GM19452 (cell line): ENCODE measurements around the gene CREB1.

Experiments used
- ATAC-seq: cut with Tn5 transposase; IDR thresholded peaks from one replicate; pipeline ENCODE4 v1.9.1; 2021; ENCODE audit not compliant: unreplicated experiment

Gene CREB1

DNA sequence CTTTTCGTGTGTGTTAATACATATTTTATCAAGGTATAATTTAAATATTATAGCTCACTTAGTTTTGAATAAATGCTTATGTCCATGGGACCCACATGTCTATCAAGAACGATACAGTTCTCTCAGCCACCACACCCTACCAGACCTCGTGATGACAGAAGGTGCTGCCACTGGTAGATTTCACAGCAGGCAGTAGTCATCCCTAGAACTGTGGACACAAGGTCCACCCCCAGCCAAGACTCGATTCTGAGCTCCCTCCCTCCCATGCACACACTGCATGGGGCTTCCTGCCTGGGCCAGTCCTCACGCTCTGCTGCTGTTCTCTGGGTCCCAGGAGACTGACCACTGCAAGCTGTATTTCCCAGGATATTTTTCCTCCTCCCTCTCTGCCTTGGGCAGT lies 26.5 kb upstream of the CREB1 start:
- peak; percentile 60 for ATAC-seq

DNA sequence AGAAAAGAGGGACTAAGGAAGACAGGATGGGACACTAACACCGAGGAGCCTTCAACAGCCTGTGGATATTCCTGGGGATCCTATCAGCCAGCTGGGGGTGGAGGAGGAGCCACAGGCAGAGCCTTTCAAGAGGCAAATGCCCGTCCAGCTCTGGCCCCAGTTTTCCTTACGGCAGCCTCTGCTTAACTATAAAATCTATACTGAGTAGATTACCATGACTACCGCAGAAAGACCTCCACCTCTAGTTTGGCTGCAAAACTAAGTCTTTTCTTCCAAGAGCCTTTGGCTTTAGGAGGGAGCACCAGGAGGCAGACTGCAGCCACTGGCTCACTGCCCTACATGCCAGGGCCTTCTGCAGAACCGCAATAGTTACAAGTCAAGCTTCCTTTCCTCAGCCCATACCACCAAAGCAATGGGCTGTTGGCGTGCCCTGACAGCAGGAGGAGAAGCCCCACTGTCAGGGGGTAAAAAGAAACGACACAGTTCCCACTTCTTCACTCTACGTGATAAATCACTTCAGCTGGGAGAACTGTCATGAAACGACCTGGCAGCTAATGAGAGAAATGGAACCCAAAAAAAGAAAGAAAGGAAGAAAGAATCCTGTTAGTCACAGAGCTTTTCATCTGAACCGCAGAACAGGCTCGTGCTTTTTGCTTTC lies 25.1 kb upstream of the CREB1 start:
- no peak for ATAC-seq

DNA sequence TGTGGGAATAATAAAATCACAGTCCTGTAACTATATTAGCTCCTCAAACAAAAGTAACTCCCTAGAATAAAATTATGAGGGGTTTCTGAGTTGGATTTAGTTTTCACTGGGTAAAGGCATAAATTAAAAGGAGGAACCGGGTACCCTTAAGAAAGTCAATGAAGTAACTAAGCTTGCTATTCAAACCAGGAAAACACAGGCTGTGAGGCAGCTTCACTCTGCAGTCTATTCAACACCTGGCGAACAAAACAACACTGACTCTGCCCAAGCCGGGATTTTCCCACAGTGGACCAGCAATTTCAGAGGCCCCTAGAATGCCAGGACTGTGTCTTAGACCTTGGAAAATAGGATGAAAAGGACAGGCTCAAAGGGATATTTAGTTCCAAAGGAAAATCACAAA lies 24.6 kb upstream of the CREB1 start:
- ATAC-seq = no peak

DNA sequence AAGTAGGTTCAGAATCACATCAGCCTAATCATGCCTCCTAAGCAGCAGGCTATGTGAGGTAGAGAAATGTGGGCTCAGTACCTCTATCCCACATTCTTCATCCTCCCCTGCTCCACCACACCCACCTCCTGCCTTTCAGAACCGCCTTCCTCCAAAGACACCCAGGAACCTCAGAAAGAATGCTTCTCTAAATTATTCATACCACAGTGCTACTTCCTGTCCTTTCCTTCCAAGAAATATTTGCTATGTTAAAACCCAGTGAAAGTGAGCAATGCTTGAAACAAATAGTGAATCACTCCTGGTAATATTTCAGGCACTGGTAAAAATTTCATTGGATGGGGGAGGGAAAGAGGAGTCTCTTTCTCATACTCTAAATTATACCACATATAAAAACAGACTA lies 24.0 kb upstream of the CREB1 start:
- no peak for ATAC-seq

DNA sequence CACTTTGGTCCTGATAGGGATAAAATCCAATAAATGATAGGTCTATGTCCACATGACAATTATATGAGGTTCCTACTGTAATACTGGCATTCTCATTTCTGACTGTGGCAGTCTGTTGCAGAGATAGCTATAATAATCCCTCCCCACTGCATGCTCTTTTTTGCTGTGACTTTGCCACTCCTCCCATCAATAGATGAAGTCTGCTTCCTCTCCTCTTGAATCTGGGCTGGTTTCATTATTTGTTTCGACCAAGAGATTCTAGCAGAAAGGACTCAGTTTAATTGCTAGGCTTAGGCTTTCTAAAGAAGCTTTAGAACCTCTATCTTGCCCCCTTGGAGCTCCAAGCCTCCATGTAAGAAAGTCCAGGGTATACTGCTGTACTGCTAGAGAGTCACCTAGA lies 23.3 kb upstream of the CREB1 start:
- ATAC-seq = no peak

DNA sequence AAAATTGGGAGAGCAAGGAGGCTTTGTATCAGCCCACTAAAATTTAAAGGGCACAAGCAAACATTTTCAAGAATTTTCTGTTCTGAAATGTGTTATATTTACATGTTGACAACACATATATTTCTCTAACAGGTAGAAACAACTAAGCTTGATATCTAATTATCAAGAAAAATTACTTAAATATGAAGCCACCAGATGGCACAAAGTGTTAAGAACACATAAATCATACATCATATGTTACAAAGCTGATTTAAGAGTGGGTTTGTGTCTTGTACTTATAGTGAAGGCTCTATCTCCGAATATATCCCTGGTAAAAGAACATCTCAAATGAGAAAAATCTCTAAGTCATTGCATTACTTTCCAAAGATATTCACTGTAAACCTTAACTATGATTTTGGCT lies 19.6 kb upstream of the CREB1 start:
- no peak for ATAC-seq

DNA sequence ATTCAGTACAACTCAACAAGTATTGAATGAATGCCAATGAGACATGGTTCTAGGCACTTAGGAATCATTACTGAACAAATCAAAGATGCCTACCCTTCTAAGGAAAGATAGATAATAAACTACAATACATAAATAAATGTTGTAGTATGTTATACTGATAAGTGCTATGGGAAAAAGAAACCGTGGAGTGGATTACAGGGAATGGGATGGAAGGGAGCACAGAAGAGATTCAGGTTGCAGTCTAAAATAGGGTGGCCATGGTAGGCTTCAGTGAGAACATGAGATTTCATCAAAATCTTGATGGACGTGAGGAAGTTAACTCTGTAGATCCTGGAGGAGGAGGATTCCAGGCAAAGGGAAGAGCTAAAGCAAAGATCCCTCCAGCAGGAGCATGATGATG lies 17.9 kb upstream of the CREB1 start:
- ATAC-seq = no peak

DNA sequence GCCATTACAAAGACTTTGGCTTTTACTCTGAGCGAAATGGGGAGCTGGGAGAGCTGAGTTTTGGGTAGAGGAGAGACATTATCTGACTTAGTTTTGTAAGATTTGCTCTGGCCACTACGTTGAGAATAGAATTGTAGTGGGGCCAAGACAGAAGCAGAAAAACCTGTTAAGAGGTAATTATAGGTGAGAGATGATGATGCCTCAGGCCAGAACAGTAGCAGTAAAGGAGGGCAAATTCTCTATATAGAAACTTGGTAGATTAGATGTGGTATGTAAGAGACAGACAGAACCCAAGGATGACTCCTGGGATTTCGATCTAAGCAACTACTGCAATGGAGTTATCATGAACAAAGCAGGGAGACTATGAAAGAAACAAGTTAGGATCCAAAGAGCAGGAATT lies 17.4 kb upstream of the CREB1 start:
- ATAC-seq = no peak

DNA sequence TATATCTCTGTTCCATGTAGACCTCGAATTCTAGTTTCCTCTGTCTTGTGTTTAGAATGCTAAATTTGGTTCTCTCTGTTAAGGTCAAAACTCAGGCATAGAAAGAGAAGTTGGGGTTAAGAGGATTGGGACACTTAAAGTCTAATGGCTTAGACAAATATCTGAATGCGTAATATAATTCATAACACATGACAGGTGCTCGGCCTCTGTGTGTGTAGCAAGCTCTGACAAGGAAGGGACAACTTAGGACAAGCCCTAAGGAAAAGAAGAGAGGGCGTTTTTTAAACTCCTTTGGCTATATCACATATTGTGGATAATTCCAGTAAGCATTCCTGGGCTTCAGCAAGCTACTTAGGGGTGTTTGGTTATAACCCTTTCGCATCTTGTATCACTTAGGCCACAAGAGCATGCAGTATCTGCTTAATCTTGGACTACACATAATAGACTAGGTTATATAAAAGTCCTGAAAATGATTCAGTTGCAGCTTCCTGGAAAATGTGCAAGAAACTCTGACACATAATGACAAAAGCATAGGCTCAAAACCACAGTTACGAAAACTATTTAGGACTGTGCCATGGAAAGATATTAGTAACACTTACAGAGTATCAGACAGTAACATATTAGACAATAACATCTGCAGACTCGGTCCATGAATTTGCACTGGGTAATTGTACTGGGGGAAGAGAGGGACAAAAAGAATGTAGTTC lies 16.1 kb upstream of the CREB1 start:
- ATAC-seq = no peak

DNA sequence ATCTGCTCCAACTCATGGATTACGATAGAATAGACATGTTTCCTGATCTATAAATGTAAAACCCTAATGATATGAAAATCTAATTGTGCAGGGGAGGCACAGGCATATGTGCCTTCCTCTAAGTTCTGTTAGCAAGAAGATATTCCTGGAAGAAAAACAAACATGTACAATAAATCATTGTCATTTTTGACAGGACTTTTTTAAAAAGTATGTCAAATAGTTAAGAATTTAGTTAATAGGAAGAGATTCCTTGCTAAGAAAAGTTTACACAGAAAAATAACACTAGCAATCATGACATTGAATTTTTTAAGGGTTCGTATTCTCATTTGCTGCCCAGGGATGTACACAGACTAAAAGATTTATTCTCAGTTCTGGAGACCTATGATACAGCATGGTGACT lies 15.3 kb upstream of the CREB1 start:
- ATAC-seq = no peak

DNA sequence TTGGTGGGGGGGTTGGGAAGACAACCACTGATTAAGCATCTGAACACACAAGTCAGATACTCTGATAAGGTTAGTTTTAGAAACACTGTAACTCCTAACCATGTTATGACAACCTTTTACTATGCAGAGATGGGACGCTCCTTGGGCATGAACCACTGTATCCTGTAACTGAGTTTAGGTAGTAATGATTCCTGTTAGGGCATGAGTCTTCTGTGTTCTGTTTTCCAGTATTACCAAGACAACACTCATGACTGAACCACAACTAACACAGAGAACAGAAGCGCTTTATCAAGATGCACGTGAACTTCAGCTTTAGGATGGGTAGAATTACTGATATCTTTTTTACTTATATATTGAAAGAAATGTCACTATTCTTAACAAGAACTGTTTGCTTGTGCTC lies 14.1 kb upstream of the CREB1 start:
- ATAC-seq = no peak

DNA sequence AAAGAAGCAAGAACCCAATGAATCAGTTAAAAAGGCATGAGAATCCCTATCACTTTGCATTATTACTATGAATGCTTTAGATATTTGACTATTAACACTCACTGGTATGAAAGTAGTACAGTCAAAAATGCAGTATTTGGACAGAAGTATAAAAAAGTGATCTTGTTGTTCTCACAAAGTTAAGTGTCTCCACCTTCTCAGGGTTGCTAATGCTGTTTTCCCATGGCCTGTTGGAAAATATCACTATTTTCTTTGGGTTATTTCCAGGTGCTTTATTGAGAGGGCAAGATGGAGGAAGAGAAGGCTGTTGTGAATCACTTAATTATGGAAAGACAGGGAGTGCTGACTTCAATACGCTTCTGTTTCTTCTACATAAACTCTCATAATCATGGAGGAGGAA lies 13.6 kb upstream of the CREB1 start:
- ATAC-seq = no peak

DNA sequence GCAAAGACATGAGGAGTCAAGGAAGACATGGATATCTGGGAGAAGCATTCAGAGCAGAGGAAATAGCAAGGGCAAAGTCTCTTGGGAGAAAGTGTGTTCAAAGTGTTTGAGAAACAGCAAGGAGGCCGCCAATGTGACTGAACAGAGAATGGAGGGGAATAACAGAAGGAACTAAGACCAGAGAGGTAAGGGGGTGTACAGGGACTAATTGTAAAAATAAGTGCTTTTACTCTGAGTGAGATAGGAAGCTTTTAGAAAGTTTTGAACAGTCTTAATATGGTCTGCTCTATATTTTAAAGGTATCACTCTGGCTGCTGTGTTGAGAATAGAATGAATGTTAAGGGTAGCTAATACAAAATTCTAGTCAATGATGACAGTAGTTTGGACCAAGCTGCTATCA lies 6.8 kb upstream of the CREB1 start:
- no peak for ATAC-seq

DNA sequence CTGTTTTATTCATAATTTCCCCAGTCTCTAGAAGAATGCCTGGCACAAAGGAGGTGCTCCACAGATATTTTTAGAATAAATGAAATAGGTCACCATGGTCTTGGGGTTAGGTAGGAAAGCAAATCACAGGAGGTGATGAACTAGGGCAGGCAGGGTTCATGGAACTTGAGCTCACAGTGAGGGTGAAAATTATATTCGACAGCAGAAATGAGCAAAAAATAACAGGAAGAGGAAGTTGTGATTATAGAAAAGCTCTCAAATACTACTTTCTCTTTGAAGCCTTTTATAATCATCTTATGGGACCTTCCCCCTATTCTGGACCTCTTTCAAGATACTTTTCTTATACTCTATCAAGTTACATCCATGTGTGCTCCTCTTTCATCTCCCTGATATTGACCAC lies 4.5 kb upstream of the CREB1 start:
- no peak for ATAC-seq

DNA sequence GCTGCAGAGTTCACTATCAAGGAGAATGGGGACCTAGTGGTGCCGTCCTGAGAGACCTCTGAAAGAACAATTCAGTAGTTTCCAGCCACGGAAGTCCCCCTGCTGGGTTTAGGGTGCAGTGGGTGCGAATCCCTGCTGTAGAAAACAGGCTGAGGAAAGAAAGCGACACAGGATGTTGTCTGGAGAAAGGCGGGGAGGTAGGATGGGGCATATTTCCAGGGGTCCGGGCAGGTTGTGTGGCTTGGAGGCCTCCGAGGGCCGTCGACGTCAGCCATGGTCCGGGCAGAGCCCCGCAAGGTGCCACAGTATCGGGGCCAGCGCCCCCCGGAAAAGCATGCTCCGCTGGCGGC lies 807 bp upstream of the CREB1 start:
- peak; percentile 11 for ATAC-seq

DNA sequence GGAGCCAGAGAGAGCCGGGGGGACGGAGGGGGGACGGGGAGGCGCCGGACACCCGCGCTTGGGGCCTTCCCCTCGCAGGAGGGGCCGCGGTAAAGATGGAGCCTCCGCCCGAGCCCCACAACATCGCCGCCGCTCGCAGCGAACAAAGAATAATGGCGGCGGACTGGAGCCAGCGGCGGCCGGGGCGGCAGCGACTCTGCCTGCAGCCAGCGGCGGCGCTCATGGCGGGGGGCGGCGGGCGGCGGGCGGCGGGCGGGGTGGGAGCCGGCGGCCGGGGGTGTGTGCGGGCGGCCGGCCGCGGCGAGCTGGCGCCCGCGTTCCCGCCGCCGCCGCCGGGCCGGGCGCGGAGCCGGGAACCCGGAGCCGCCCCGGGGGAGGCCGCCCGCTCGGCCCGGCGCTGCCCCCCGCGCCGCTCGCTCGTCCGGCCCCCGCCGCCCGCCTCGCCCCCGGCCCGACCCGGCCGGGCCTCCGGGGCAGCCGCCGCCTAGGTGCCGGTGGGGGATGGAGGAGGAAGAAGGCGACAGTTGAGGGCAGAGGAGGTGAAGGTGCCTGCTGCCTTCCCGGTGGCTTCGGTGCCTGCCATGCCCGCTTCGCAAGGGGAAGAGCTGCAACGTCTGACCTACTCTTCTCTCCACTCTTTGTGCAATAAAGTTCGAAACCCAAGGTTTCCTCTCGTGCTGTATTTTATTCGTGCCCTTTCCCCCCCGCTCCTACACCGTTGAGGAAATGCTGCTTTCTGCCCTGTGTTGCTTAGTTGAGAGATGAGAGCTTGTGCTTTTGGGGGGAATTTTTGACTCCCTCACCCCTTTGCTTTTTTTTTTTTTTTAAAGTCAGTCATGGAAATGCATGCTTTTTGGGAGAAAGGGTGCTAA lies 634 bp downstream of the CREB1 start:
- no peak for ATAC-seq

DNA sequence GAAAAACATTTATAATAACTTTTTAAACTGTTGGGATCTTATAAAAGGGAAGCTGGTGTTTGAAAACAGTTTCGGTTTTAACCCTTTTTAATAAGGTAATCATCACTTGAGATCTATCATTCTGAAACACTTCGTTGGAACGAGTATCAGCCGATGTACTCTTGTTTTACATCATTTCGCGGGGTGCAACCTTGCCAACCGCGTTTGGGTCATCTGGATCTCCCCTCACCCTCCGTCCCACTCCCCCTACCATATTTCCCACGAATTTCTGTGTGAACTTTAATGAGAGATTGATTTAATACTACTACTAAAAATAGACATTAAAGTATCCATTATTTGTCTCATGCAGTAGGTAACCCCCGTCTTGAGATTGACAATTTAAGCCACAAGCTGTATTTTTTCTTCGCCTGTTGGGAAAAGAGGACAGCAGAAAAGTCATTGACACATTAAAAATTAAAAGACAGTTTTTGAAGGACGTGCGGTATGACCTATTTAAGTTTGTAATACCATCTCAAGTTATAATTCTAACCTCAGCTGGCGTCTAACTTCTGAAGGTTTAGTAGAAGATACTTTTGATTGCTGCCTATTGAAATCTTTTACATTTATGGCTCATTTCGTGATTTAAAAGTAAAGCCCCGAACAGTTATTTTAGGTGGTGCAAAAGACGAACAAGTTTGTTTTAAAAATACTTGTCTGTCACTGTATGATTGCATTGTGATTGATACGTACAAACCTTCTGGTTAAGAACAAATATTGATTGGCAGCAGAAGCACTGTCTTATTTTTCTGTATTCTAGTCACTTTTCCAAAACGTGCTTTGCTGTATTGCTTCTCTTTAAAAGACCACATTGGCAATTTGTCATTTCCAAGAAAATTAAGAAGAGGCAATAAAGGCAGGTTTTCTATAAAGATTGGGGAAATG lies 1.5 kb downstream of the CREB1 start:
- ATAC-seq = no peak

DNA sequence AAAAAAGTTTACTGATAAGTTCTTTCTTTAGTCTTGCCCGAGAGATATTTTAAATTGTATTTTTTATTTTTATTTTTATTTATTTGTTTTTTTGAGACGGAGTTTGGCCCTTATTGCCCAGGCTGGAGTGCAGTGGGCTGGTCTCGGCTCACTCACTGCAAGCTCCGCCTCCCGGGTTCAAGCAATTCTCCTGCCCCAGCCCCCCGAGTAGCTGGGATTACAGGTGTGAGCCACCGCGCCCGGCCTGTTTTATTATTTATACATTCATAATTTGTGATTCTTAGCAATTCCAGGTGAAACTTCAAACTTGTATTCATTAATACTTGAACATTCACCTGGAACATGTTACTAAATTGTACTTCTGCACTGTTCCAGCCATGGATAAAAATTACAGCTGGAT lies 2.9 kb downstream of the CREB1 start:
- no peak for ATAC-seq

DNA sequence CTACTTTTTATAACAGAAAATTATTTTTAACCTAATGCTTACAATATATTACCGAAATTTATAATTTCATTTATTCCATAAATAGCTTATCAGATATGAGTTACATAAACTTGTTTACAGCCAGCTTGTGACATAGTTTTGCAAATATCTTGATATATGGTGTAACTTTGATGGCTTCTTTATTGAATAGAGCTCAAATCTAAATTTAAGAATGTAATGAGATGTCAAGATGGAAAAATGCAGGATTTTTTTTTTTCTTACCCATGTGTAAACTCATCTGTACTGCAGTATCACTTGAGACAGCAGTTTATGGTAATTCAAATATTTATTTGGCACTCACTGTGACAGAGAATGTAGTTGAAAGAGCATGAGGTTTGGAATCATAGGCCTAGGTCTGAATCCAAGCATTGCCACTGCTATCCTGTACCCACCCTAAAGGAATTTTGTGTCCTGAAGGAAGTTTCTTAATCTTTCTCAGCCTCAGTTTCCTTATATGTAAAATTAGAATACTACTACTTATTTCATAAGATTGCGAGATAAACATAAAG lies 3.8 kb downstream of the CREB1 start:
- no peak for ATAC-seq

DNA sequence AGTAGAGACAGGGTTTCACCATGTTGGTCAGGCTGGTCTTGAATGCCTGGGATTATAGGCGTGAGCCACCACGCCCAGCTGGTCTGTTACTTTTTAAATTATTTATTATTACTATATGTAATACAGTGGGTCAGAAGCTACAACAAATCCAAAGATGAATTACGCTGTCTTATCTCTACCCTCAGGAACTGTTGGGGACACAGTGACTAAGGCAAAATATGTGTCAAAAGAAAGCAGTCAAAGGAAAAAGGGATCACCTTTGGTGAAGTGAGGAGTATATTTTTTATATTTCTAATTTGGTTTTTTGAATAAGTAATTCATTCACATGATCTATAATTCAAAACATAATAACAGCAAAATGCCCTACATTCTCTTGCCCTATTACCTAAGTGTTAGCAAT lies 4.7 kb downstream of the CREB1 start:
- no peak for ATAC-seq

DNA sequence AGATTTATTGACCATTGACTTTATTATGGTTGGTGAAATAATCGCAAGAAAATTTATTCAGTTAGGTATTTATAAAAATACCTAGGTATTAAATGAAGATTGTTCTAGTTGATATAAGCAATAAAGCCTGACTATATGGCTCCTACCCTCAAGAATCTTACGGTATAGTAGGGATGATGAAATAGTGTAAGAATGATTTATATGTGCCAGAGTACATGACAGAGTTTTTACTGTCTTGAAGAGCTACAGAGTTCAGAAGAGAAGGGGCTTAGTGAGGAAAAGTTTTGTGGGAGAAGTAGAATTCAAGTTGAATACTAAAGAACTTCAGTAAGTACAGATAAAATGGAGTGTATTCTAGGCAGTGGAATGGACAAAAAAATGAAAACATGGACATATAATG lies 9.7 kb downstream of the CREB1 start:
- no peak for ATAC-seq
